Epidermal melanocyte (primary cell): ENCODE results near the gene DMD.
A peak's percentile ranks its signal among the peaks of the same experiment; 100 is the strongest.
"Not testable (repeated sequence)": the region's sequence is repeated elsewhere in the genome, so short reads cannot be mapped to it uniquely, and the experiment has no call there.

Experiments used
- DNase-seq: peaks from one replicate; pipeline ENCODE4 v3.0.0; 2011; ENCODE audit warnings: low spot score; ENCODE audit not compliant: insufficient read length

The DMD gene

DNA sequence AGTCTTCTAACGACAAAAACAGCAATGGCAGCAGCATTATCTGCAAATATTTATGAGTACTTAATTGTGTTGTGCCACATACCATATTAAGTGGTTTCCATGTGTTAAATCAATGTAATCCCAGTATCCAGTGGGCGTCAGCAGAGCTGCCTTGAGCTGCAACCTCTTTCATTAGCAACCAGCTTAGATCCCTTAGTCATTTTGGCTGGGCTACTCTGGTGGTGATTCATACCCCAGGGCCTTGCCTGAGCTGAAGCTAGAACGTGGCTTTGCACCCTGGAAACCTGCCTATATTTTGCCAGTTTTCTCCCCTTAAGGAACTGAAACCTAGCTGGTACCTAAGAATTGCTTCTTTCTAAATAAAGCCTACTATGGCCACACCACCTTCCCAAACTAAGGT, 1665.2 kb downstream of the DMD start:
- peak; percentile 13 for DNase-seq

- no peak for DNase-seq
Observed at GRCh38 chrX:31545726-31546125, 1665.6 kb downstream of the DMD start.

- DNase-seq: no peak
Observed at GRCh38 chrX:31545191-31545590, 1666.2 kb downstream of the DMD start.

DNA sequence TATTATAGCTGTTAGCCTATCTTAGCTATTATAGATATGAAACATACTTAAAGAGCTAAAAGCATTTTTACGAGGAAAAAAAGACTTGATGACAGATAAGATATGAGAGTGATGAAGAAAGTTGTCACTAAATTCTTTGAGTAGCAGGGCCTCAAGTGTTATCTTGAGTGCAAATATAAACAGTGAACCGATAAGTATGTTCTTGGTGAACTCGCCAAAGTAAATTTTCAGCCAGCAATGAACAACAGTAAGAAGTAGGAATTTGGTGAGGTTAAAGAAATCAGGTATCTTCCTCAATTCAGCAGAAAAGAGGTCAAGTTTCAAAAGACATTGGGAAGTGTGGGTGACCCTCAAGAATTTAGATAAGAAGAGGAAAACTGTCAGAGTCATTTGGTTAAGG, 1667.7 kb downstream of the DMD start:
- no peak for DNase-seq

DNA sequence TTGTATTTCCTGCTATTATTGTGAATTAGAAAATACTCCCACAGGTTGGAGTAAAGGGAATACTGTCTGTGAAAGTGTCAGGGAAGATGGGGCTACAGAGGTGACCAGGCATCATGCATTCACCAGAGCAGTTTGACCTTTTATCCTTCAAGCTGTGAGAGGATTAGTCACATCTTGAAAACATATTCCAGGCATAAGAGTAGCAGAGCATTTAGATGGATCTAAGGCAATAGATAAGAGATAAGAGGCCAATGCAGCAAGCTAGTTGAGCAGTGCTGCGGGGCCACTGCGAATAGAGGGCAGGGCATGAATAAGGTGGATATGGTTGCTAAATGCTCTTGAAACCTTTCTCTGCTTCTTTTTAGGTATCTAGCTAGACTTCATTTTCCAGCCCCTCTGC, 1668.8 kb downstream of the DMD start:
- DNase-seq: no peak

GRCh38 chrX:31540313-31540712, 1671.0 kb downstream of the DMD start:
- no peak for DNase-seq

DNA sequence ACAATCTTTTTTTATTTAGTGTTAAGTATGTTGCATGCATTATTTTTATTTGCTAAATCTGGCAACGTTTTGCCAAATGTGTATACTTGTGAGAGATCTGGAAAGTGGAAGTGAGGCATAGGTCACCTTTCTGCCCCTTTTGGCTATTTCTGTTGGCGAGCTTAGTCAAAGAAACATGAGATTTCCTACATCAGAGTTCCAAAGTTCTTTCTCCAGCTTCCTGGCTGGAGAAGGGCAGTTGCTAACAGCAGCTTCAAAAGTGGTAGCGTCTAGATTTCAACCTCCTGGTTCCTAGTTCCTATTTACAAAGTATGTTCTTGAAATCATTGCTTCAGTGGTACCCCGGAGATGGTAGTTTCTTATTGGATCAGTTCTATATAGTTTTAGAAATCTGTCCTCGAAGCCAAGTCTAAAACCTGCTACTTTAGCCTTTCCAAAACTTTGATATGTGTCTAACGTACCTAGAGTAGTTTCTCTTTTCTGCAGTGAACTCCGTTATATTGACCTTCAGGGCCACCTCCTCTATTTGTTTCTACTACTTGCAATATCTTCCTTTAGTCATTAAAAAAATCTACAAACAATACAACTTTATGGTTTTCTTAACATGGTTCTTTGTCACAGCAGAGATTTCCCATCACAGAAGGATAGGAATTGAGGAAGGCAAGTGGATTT, 1683.8 kb downstream of the DMD start:
- DNase-seq: no peak

GRCh38 chrX:31523884-31524536, 1687.3 kb downstream of the DMD start:
- no peak for DNase-seq

DNA sequence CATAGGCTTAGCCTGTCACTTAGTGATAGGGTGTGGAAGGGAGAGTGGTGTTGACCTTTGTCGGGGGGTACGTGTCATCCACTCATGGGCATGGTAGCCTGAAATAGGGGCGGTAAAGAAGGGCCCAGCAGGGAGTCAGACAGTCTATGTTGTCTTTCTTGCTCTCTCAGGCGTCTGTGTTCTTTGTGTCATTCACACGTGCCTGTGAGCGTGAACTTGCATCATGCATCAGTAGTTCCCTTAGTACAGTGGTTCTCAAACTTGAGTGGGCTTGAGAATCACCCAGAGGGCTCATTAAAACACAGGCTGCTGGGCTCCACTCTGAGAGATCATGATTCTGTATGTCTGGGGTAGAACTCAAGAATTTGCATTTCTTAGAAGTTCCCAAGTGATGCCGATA, 1688.6 kb downstream of the DMD start:
- DNase-seq: no peak

DNA sequence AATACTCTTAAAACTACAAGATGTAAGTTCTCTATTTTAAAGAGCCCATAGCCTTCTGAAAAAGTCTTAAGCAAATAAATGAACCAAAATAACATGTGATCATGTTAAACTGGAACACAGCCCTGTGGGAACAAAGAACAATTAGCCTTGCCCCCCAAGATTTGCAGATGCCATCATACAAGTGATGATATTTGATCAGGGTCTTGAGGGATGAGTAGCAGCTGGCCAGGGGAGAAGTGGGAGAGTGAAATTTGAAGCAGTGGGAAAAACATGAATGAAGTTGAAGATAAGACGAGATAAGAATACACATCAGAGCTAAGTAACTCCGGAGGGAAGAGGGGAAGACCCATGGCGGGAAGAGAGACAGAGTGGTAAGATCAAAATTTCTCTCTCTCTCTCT, 1689.4 kb downstream of the DMD start:
- DNase-seq: no peak

GRCh38 chrX:31516527-31516926, 1694.8 kb downstream of the DMD start:
- no peak for DNase-seq

- peak; percentile 55 for DNase-seq
Observed at GRCh38 chrX:31508338-31508737, 1703.0 kb downstream of the DMD start.

DNA sequence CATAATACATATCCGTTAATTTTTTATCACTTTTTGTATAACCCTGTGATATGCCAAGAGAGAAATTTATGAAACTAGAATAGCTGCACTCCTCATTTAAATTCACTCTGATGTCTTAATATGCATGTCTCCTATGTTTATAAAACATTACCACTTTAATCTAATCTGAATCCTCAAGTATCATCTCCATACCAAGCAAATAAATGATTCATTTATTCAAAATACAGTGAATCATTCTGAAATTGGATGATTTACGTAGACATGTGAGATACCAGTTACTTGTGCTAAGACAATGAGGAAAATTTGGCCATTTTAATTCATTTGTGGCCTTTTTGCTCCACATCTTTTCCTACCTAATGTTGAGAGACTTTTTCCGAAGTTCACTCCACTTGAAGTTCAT, 1704.4 kb downstream of the DMD start:
- DNase-seq: no peak

- no peak for DNase-seq
Observed at GRCh38 chrX:31506360-31506759, 1705.0 kb downstream of the DMD start.

GRCh38 chrX:31500921-31501320, 1710.4 kb downstream of the DMD start:
- no peak for DNase-seq

GRCh38 chrX:31499109-31499508, 1712.2 kb downstream of the DMD start:
- DNase-seq: no peak

GRCh38 chrX:31497086-31497485, 1714.3 kb downstream of the DMD start:
- DNase-seq: no peak

- no peak for DNase-seq
Observed at GRCh38 chrX:31487951-31488350, 1723.4 kb downstream of the DMD start.

GRCh38 chrX:31483336-31483735, 1728.0 kb downstream of the DMD start:
- DNase-seq: peak; percentile 25

GRCh38 chrX:31480696-31481095, 1730.7 kb downstream of the DMD start:
- no peak for DNase-seq

DNA sequence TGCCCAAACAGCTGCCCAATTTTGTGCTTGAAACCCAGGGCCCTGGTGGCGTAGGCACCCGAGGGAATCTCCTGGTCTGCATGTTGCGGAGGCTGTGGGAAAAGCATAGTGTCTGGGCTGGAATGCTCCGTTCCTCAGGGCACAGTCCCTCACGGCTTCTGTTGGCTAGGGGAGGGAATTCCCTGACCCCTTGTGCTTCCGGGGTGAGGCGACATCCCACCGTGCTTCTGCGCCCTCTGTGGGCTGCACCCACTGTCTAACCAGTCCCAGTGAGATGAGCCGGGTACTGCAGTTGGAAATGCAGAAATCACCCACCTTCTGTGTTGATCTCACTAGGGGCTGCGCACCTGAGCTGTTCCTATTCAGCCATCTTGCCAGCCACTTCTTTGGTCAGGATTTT, 1740.1 kb downstream of the DMD start:
- DNase-seq: no peak

DNA sequence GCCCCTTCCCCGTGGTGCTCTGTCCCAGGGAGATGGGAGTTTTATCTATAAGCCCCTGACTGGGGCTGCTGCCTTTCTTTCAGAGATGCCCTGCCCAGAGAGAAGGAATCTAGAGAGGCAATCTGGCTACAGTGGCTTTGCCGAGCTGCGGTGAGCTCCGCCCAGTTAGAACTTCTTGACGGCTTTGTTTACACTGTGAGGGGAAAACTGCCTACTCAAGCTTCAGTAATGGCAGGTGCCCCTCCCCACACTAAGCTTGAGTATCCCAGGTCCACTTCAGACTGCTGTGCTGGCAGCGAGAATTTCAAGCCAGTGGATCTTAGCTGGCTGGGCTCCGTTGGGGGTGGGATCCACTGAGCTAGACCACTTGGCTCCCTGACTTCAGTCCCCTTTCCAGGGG, 1740.6 kb downstream of the DMD start:
- DNase-seq: not testable (repeated sequence)

- no peak for DNase-seq
Observed at GRCh38 chrX:31464306-31464915, 1746.9 kb downstream of the DMD start.
